HG03064 (cell line): ENCODE results near the gene NHP2.

Experiments
- ATAC-seq: cut with Tn5 transposase; IDR thresholded peaks from one replicate; pipeline ENCODE4 v1.9.1; 2021; ENCODE audit warnings: low read depth; ENCODE audit not compliant: unreplicated experiment

The NHP2 gene

GRCh38 chr5:178116143-178116885 is 37.4 kb downstream of the NHP2 start:
- no peak for ATAC-seq

- ATAC-seq, result no peak
These were observed 37.9 kb downstream of the NHP2 start for GRCh38 chr5:178115814-178116142.

DNA sequence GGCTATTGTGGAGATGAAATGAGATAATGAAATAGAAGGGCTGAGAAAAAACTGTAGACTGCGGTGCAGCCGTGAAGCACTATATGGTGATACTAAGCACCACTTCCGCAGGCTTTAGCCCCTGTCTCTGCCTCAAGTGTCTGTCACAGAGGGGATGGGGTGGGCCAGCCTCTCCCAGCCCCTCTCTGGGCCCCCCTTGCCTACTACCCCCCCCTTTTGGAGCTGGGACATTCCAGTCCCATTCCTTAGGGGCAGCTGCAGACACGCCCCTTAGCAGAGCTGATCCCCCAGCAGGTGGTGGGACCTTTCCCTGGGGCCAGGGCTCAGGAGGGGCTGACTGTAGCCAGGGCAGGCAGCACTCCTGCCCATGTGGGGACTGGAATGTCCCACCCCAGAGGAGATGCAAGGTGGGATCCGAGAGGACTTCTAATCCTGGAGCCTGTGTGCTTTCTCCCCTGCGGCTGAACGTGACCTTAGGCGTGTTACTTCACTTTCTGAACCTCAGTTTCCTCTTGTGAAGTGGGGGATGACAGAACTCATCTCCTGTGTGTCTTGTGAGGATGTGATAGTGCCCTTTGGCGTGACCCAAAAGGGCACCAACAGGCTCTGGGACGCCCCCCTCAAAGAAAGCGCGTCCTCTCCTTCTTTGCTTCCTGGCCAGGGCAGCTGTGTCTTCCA is 38.4 kb downstream of the NHP2 start:
- no peak for ATAC-seq

DNA sequence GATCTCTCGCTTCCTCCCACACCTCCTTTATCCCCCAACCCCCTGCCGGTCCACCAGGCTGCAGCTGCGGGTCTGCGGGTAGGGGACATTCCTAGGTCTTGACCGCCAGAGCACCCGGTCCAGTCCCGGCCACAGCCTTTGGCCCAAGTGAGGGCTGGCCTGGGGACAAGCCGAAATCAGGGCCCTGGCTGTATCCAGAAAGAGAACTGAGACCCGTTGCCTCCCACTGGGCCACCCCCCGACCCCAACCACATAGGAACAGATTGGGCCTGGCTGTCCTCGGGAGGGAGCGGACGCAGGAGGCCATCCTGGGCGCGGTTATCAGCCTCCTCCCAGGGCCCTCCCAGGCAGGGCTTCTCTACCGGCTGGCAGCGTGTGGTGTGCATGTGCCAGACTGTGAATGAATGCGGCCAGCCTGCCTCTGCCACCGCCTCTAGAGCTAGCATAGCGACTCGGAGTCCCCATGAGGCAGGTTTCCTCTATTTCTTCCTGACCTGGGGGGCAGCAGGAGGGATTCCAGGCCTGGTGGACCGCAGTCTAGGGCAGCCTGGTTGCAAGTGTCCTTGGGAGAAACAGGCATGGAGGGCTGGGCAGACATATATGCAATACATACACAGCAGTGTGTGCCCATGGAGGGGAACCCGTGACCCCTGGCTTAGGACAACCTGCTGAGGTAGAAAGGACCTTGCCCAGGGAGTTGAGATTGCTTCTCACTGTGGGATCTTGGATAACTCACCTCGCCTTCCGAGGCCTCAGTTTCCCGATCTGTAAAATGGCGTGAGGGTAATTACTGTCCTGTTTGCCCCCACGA is 39.2 kb downstream of the NHP2 start:
- no peak for ATAC-seq

DNA sequence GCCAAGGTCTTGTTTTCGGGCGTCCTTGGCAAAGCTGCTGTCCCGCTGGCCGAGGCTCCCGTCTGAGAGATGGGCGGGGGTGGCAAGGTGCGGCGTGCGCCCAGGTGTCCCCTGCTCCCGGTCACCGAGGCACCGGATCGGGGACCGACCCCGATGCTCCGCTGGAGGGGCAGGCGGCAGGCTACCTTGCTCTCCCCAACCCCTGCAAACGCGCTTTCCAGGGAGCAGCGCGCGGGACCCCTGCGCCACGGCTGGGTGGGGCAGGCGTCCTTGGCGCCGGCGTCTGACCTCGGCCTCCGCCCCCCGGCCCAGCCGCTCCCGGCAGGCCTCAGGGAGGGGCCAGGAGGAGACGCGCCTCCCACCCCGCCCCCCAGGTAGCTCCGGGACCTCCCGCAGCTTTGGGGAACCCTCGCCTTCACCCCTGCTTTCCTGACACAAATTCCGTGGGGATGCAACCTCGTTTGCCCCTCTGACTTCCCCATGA is 39.8 kb downstream of the NHP2 start:
- ATAC-seq, result peak; percentile 5

GRCh38 chr5:178113141-178113787 is 40.4 kb downstream of the NHP2 start, which contains the start of gene N4BP3:
Gene N4BP3 (plus strand): TSS chr5:178113532. CDS start chr5:178119584, 6,052 bp downstream.
- peak; percentile 50 for ATAC-seq

GRCh38 chr5:178112545-178112944 is 41.1 kb downstream of the NHP2 start:
- ATAC-seq, result no peak

DNA sequence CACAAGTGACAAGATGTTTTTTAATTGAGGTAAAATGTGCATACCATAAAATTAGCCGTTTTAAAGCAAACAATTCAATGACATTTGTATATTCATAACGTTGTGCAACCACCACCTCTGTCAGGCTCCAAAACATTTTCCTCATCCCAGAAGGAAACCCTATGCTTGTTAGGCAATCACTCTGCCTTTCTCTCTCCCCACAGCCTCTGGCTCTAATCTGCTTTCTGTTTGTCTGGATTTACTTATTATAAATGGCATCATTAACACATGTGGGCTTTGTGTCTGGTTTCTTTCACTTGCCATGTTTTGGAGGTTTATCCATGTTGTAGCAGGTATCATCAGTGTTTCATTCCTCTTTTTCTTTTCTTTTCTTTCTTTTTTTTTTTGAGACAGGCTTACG is 41.8 kb downstream of the NHP2 start:
- no peak for ATAC-seq

GRCh38 chr5:178110511-178110910 is 43.2 kb downstream of the NHP2 start:
- ATAC-seq, result no peak

GRCh38 chr5:178108966-178109365 is 44.7 kb downstream of the NHP2 start:
- no peak for ATAC-seq

DNA sequence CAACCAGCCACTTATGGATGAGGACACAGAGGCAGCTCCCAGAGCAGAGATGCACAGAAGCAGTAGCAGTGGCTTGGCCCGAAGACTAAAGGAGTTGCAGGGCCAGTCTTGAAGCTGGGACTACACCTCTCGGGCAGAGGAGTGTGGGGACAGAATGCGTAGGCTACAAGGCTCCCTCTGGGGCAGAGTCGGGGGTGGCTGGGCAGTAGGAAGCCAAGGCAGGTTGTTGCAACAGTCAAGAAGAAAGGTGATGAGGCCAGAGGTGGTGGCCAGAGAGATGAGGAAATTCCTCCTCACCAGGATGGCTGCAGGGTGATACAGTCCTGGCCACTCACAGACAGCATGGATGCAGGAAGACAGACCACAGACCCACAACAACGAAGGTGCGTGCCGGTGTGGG is 45.2 kb downstream of the NHP2 start:
- ATAC-seq, result no peak

DNA sequence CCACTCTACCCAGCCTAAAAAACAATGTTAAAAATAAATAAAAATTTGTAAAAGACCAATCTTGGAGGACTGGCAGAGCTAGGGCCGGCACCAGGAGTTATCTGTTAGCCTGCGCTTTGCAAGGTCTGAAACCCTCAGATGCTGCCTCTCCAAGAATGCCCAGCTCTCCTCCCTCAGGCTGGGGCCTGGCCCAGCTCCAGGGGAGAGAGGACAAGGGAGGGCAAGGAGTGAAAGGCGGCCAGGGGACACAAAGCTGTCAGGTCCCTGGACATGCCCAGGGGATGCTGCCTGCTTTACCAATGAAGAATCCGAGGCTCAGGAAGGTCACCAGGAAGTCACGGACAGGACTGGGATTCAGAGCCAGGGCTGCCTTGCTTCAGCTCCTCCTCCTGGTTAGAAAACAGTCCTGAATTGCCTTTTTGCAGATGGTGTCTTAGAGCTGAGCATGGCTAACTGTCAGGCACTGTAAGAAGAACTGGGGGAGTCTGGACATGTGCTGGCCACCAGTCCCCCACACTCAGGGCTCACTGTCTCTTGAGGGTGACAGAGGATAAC is 45.9 kb downstream of the NHP2 start:
- no peak for ATAC-seq

DNA sequence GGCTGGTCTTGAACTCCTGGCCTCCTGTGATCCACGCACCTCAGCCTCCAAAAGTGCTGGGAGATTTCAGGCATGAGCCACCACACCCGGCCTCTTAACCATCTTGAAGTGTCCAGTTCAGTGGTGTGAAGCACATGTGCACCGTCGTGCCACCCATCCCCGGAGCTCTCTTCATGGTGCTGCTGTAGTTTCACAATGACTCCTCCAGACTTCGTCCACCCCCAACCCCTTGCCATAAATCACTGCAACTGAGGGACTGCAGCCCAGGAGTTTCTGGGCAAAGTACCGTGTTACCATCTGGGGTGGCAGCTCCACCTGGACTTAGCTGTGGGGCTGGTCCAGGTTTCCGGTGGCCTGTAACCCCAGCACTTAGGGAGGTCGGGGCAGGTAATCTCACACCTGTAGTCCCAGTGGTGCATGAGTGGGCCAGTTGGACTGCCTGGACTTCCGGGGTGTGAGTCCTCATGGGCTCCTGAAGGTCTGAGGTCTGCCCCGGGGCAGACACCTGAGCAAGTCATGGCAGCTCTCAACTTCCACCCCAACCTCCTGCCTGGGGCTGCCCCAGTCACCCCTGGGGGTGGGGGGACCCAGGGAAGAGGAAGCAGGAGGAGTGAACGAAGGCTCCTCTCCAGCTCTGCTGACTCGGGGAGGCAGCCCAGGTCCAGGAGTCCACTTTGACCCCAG is 47.0 kb downstream of the NHP2 start:
- peak; percentile 64 for ATAC-seq

DNA sequence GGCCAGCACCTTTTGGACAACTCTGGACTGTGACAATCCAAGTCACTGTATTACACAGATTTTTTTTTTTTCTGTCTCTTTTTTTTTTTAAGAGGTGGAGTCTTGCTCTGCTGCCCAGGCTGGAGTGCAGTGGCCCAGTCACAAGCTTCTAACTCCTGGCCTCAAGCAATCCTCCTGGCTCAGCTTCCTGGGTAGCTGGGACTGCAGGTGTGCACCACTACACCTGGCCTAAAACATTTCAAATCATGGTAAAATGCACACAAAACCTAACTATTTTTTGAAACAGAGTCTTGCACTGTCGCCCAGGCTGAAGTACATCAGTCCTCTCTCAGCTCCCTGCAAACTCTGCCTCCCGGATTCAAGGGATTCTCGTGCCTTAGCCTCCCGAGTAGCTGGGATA is 47.6 kb downstream of the NHP2 start:
- ATAC-seq, result no peak

GRCh38 chr5:178104492-178104891 is 49.2 kb downstream of the NHP2 start:
- no peak for ATAC-seq

DNA sequence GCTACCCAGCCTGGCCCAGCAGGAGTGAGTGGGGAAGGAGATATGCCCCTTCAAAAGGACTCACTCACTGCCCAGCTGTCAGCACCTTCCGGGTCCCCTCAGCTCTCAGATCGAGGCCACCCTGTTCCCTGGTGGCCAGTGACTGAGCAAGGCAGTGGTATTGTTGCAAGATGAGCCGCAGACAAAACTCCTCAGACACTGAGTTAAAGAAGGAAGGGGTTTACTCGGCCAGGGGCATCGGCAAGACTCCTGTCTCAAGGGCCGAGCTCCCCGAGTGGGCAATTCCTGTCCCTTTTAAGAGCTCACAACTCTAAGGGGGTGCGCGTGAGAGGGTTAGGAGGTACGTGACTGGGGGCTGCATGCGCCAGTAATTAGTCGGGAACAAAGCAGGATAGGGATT is 50.1 kb downstream of the NHP2 start:
- ATAC-seq, result no peak
